Thyroid gland (tissue), 4 donors: ENCODE measurements around the gene RELT. TPM values are rescaled to one million over a fixed set of nuclear protein-coding genes. Genes with fewer than 3 reads are reported as not detected.

Experiments used
- DNase-seq, 2 donors: peaks; one replicate each; pipeline ENCODE4 v3.0.0-alpha.2; 2019
- H3K27ac ChIP-seq, 3 donors: fragments of 200-600 bp; sonication (generic); 1 replicate in 2 of 3; 2 replicates in 1 of 3; pipeline ENCODE4 v1.5.1; 2016 to 2019; ENCODE audit warnings: mild to moderate bottlenecking in 1 of 3, moderate library complexity in 1 of 3
- H3K27me3 ChIP-seq: fragments of 200-600 bp; sonication (generic); one replicate; pipeline ENCODE4 v1.5.1; 2019
- H3K36me3 ChIP-seq, 2 donors: fragments of 200-600 bp; sonication (generic); one replicate each; pipeline ENCODE4 v1.5.1; 2016 to 2019
- H3K4me1 ChIP-seq, 2 donors: fragments of 200-600 bp; sonication (generic); one replicate each; pipeline ENCODE4 v1.5.1; 2017 to 2019
- H3K4me3 ChIP-seq, 3 donors: fragments of 200-600 bp; sonication (generic); replicated peaks in 1 of 3; 1 replicate in 2 of 3; 2 replicates in 1 of 3; pipeline ENCODE4 v1.5.1; 2016; ENCODE audit warnings: mild to moderate bottlenecking in 1 of 3
- H3K9me3 ChIP-seq: fragments of 200-600 bp; sonication (generic); one replicate; pipeline ENCODE4 v1.5.1; 2017
- POLR2A ChIP-seq, 2 donors: fragments of 450-650 bp; IDR thresholded peaks; one replicate each; pipeline ENCODE4 v1.6.1; 2017; ENCODE audit warnings: antibody characterized with exemption in 2 of 2, mild to moderate bottlenecking in 2 of 2, moderate library complexity in 1 of 2
- WGBS, 2 donors: methylation state at CpG; one replicate each; pipeline ENCODE4 v1.1.5; 2017; 5-methylcytosine and 5-hydroxymethylcytosine counted together
- intact Hi-C: fragments of 100-400 bp; cut with DNase I; formaldehyde crosslinking; loops from one replicate; pipeline ENCODE4 v1.15.1; 2023
- total RNA-seq, 4 donors: library from RNA; depleted of rRNA; stranded (reverse); fragments of >200 nt; gene quantifications; one replicate each; pipeline ENCODE4 v1.2.3, GENCODE V29; 2016
- TF ChIP-seq, protein P1 (sequence below), 6 experiments: fragments of 200-600 bp in 3 of 6; fragments of 450-650 bp in 3 of 6; sonication (generic) in 3 of 6; IDR thresholded peaks; one replicate each; pipeline ENCODE4 v1.5.1; 2016 to 2019; ENCODE audit warnings: antibody characterized with exemption in 6 of 6, mild to moderate bottlenecking in 2 of 6, inconsistent platforms in 1 of 6, moderate library complexity in 1 of 6

The RELT gene
- total RNA-seq, 4 donors from 2014 or later, result 1.6 to 3.5 (median 1.9) TPM

- Histone ChIP-seq H3K4me1 (peaks cover 15 to 37% of the 10 kb centered on the region in 2 donors), H3K9me3 (no peaks in the 10 kb centered on the region), H3K27me3 (no peaks in the 10 kb centered on the region), H3K36me3 (no peaks in the 10 kb centered on the region), H3K4me3 (no peak overlapping the region), H3K27ac (no peak overlapping the region)
- DNase-seq, result no peak
- TF ChIP-seq, protein P1, sequence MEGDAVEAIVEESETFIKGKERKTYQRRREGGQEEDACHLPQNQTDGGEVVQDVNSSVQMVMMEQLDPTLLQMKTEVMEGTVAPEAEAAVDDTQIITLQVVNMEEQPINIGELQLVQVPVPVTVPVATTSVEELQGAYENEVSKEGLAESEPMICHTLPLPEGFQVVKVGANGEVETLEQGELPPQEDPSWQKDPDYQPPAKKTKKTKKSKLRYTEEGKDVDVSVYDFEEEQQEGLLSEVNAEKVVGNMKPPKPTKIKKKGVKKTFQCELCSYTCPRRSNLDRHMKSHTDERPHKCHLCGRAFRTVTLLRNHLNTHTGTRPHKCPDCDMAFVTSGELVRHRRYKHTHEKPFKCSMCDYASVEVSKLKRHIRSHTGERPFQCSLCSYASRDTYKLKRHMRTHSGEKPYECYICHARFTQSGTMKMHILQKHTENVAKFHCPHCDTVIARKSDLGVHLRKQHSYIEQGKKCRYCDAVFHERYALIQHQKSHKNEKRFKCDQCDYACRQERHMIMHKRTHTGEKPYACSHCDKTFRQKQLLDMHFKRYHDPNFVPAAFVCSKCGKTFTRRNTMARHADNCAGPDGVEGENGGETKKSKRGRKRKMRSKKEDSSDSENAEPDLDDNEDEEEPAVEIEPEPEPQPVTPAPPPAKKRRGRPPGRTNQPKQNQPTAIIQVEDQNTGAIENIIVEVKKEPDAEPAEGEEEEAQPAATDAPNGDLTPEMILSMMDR (IDR thresholded peaks at IDR 0.05), result no peak
- TF ChIP-seq POLR2A (IDR thresholded peaks at IDR 0.05), result no peak
- intact Hi-C loops, result no loop called here
- 70 to 75% methylated on average over 5 to 6 of the region's 7 CpGs for WGBS, 2 donors
Measured at GRCh38 chr11:73380331-73380730, 4.1 kb downstream of the RELT start.

DNA sequence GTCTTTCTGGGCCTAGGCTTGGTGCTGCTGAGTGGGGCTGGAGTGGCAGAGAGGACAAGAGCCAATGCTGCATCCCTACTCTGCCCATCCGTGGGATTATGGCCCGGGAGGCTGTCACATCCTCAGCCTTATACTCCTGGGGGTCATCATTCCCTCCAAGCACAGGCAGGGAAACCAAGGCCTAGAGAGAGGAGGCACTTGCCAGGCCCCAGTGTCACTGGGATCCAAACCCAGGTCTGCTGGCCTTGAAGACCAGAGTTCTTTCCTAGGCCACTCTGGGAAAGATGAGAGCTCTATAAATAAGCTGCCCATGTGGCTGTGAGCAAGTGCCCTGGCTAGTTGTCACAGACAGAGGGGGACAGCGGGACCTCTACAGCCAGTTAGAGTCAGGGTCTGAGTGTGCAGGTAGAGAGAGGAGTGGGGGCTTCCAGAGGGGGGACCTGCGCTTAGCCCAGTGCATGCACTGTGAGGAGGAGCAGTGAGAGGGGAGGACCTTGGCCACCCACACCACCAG lies 4.8 kb downstream of the RELT start:
- intact Hi-C loops, result no loop called here
- no peaks in the 10 kb centered on the region for H3K9me3 ChIP-seq
- H3K4me1 ChIP-seq, result peaks cover 15 to 34% of the 10 kb centered on the region in 2 donors
- no peaks in the 10 kb centered on the region for H3K36me3 ChIP-seq
- WGBS, 2 donors, result 91% methylated on average over 4 of the region's 4 CpGs
- no peak overlapping the region for H3K4me3 ChIP-seq
- DNase-seq, result no peak
- no peak for TF ChIP-seq POLR2A (IDR thresholded peaks at IDR 0.05)
- TF ChIP-seq, protein P1 (IDR thresholded peaks at IDR 0.05), result no peak
- H3K27me3 ChIP-seq, result no peaks in the 10 kb centered on the region
- no peak overlapping the region for H3K27ac ChIP-seq

DNA sequence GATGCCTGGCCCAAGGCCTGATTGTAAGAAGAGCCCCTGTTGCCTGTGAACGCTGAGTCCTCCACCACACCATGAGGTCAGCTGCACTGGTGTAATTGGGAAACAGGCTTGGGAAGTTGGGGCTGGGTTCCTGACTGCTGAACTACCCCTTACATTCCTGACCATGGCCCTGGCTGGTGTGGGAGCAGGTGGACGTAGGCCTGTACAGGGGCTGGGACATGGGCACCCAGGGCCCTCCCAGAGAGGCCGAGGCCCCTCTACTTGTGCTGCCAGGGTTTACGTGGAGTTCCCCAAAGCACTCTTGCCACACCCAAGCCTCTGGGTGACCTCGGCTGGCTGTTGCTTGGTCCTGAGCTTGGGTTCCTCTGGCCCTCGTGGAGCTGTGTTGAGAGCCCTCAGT lies 5.4 kb downstream of the RELT start:
- no peak overlapping the region for H3K27ac ChIP-seq
- 80 to 96% methylated on average over 4 to 5 of the region's 6 CpGs for WGBS, 2 donors
- intact Hi-C loops, result no loop called here
- no peaks in the 10 kb centered on the region for H3K9me3 ChIP-seq
- no peak for DNase-seq
- H3K36me3 ChIP-seq, result no peaks in the 10 kb centered on the region
- no peaks in the 10 kb centered on the region for H3K27me3 ChIP-seq
- peaks cover 15 to 37% of the 10 kb centered on the region in 2 donors for H3K4me1 ChIP-seq
- no peak overlapping the region for H3K4me3 ChIP-seq
- TF ChIP-seq, protein P1 (IDR thresholded peaks at IDR 0.05), result no peak
- no peak for TF ChIP-seq POLR2A (IDR thresholded peaks at IDR 0.05)

- no peaks in the 10 kb centered on the region for H3K36me3 ChIP-seq
- no peaks in the 10 kb centered on the region for H3K27me3 ChIP-seq
- DNase-seq, result no peak
- H3K4me3 ChIP-seq, result no peak overlapping the region
- WGBS, 2 donors, result 92% methylated on average over 5 to 7 of the region's 7 CpGs
- peaks cover 9 to 31% of the 10 kb centered on the region in 2 donors for H3K4me1 ChIP-seq
- no peak for TF ChIP-seq POLR2A (IDR thresholded peaks at IDR 0.05)
- TF ChIP-seq, protein P1 (IDR thresholded peaks at IDR 0.05), result no peak
- no peak overlapping the region for H3K27ac ChIP-seq
- no peaks in the 10 kb centered on the region for H3K9me3 ChIP-seq
- intact Hi-C loops, result no loop called here
Measured at GRCh38 chr11:73382183-73382582, 6.0 kb downstream of the RELT start.

DNA sequence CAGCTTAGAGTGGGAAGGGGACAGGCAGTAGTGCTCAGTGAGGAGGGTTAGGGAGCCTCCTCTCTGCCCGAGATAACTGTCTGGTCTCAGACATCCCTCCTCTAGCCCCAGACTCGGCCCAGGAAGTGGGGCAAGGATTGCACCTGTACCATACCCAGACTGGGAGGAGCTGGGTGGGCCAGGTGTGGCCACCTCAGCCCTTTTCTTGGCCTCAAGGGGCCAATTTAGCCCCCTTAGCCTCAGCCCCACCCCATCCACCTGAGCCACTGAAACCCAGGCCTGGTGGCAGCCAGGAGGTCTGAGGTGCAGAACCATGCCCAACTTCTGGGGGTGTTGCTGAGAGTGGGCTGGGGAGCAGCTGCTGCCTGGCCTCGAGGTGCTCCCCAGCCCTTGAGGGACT lies 6.5 kb downstream of the RELT start:
- Histone ChIP-seq H3K9me3 (no peaks in the 10 kb centered on the region), H3K27me3 (no peaks in the 10 kb centered on the region), H3K4me3 (no peak overlapping the region), H3K27ac (no peak overlapping the region), H3K4me1 (peaks cover 13 to 30% of the 10 kb centered on the region in 2 donors), H3K36me3 (no peaks in the 10 kb centered on the region)
- intact Hi-C loops, result no loop called here
- DNase-seq, result no peak
- 80 to 92% methylated on average over 2 to 3 of the region's 3 CpGs for WGBS, 2 donors
- TF ChIP-seq, protein P1 (IDR thresholded peaks at IDR 0.05), result no peak
- TF ChIP-seq POLR2A (IDR thresholded peaks at IDR 0.05), result no peak
